HG02623 (cell line): ENCODE results near the gene DLX1.
"Not testable (repeated sequence)": the region's sequence is repeated elsewhere in the genome, so short reads cannot be mapped to it uniquely, and the experiment has no call there.

ENCODE experiments used
- ATAC-seq: cut with Tn5 transposase; IDR thresholded peaks from one replicate; pipeline ENCODE4 v1.9.1; 2021; ENCODE audit warnings: moderate library complexity; ENCODE audit not compliant: unreplicated experiment

Gene DLX1

DNA sequence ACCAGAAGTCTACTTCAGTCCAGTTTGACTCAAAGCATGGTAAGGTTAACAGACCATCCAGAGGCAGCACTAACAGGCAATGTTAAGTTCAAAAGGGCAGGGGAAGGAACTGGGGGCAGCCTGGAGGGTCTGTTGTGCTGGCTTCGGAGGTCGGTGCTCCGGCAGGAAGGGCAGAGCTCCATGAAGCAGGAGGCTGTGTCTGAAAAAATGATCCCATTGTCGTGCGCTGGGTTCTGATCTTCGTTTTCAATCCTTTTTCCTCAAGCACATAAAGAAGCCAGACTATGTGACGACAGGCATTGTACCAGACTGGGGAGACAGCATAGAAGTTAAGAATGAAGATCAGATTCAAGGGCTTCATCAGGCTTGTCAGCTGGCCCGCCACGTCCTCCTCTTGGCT, 21.9 kb upstream of the DLX1 start:
- no peak for ATAC-seq

DNA sequence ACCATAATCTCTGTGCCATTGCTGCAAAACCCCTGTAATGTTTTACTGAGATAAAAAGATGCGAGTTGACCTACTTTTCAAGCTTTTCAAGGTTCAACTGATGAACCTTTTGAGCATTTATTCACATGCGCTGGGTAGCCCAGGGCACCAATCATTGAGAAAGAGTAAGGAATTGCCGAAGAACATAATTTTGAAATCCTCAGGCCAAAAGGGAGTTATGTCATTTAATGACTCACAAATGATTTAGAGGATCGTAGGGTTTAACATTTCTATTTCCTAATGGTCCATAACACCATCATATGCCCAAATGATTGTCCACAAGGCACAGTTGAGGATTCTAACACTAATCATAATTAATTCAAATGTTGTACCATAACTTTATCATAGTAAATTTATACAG, 20.2 kb upstream of the DLX1 start:
- ATAC-seq: no peak

DNA sequence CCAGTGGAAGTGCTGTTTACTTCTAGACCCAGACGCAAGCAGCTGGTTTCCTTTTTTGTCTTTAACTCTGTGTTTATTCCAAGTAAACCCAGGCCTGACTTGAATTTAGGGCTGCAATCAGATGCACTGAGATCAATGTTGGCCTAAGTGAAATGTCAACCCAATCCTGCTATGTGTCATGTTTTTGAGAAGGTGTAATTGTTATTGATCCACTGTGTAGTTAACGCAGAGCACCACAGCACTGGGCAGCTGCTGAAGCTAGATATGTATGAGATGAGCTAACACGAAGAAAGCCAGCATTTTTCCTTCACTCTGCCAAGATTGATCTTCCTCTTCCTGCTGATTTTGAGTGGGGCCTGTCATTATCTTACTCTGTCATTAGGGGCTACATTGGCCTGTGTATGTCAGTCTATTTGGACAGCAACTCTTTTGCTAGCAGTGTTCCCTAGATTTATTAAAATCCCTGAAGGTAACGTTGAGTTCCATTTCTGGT, 18.9 kb upstream of the DLX1 start:
- no peak for ATAC-seq

DNA sequence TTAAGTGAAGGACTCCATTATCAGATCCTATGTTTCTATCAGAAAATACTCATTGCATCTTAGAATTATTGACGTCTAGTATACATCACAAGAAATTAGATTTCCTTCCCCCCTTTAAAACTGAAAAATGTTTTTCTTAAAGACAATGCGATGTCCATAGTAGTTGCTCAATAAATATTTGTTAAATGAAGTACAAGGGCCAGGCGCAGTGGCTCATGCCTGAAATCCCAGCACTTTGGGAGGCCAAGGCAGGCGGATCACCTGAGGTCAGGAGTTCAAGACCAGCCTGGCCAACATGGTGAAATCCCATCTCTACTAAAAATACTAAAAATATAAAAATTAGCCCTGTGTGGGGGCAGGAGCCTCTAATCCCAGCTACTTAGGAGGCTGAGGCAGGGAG, 17.4 kb upstream of the DLX1 start:
- ATAC-seq: not testable (repeated sequence)

DNA sequence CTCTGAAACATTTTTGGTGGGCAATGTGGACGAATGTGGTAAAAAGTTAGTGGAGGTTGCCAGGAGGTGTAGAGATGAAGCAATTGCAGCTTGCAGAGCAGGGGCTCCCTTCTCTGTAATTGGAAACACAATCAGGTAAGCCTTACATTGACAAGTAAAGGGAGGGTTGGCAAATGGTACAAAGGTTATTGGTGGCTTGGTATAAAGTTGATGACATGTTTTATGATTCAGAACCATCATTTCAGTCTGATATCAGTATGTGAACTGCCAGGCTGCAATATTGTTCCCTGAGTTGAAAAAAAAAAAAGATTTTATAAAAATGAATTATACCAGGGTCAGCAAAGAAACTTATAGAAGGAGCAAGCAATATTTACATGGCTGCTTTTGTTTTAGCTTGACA, 14.4 kb upstream of the DLX1 start:
- no peak for ATAC-seq

DNA sequence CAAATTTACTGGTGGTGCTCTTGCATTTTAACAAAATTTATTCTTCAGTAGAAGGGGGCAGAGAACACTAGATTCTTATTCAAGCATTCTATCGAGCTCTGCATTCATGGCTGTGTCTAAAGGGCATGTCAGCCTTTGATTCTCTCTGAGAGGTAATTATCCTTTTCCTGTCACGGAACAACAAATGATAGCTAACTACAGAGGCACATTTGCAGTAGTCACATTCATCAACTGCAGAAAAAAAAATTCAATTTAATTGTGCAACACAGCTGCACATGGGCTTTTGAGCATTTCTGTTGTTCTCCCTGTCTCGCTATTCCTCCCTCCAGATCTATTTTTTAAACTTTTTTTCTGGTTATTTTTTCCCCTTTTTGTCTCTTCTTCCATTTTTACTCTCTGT, 13.0 kb upstream of the DLX1 start:
- ATAC-seq: no peak

DNA sequence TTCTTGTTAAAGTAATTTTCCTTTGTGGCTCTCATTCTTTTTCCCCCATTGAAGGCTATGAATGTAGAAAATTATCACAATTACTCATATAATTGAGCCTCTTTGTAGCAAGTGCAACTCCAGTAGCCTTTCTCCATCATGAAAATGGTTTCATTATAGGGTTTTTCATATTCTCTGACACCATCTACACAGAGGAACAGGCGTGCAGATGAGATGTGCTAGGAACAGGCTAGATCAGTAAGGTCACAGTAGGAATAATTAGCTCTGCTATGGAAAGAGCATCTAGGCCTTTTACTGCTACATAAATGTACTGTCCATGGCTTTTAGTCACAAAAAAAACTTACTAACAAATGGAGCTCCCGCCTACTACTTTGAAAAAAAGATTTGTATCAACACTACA, 12.6 kb upstream of the DLX1 start:
- no peak for ATAC-seq

DNA sequence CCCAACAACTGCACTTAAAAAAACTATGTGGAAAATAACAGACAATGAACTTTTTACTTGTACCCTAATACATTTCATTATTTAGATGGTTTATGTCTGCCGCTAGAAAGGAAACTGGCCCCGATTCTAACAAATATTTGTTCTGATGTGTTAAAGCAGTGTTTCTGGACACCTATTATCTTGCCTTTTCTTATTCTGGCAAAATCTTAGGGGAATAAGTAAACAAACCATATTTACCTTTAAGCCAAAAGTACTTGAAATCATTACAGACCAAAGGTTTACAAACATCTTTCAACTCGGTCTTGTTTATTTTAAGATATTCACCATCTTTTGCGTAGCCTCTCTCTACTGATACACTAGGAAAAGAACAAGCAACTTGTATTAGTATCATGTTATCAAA, 11.8 kb upstream of the DLX1 start:
- no peak for ATAC-seq

DNA sequence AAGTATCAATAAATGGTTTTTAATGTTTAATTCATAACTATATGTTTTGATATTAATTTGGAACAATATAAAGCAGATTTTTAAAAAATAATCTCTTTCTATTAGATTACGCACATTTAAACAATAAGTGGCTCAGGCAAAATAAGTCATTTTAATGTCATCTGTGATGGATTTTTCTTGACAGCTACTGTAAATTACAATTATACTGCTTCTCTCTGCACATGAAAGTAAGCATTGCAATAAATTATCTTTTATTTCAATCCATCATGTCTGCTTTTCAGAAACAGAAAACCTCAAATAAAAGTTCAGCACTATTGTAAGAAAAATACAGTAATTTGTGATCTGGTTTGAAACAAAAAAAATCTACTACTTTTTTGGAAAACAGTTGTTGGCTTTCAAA, 11.1 kb upstream of the DLX1 start:
- ATAC-seq: no peak

DNA sequence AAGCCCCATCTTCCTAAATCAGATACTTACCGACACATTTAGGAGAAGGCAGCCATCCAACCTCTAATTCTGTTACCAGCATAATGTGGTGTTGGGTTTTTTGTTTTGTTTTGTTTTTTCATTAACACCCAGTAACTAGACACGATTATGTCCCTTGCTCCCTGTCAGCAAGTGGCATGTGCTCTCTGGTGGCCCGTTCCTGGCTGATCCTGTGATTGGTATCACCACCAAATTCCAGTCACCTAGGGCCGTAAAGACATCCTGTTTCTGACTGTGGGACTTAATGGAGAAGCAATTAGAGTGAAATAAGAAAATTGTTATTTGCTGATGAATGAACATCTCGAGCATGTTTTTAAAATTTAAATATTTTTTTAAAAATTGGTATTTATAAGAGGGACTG, 5.9 kb upstream of the DLX1 start:
- ATAC-seq: no peak

DNA sequence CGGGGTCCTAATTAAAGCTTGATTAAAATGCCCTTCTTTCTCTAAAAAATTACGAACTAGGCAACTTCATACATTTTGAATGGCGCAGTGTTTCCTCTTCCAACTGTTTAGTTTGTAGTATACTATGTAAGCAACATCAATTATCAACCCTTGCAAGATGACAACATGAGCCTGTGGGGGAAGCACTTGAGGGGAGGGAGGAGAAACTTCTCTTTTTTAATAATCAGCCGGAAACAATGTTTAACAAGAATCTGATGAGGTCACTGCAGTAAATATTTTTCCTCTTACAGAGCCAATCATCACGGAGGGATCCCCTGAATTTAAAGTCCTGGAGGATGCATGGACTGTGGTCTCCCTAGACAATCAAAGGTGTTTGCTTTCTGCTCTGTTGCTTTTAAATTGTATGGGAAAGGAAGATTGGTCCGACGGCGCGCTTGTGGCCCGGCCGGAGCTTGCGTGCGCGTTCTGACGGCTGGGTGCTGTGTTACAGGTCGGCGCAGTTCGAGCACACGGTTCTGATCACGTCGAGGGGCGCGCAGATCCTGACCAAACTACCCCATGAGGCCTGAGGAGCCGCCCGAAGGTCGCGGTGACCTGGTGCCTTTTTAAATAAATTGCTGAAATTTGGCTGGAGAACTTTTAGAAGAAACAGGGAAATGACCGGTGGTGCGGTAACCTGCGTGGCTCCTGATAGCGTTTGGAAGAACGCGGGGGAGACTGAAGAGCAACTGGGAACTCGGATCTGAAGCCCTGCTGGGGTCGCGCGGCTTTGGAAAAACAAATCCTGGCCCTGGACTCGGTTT, 5.3 kb upstream of the DLX1 start:
- no peak for ATAC-seq

DNA sequence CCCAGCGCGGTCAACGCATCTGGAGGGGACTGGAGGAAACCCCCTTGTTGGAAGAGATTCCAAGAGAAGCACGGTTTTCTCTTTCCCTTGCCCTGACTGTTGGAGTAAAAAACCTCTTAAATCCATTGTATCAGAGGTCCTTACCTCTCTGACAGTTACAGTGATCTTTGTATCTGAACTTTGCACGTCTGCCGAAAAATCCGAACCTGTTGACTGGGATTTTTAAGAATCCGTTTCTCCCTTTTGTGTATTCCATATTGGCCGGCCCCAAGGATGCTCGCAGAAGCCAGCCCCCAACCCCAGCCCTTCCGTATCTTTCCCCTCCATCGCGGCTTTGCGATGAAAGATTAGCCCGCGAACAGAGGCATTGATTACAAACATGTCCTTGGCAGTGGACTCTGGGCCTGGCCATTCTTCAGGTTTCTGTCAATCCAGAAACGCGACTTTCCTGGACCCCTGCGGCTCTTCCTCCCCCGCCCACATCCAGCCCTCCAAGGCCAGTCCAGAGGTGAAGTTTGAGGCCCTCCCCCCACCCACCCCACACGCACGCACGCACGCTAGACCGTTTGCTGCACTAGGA, 4.6 kb upstream of the DLX1 start:
- ATAC-seq: no peak

DNA sequence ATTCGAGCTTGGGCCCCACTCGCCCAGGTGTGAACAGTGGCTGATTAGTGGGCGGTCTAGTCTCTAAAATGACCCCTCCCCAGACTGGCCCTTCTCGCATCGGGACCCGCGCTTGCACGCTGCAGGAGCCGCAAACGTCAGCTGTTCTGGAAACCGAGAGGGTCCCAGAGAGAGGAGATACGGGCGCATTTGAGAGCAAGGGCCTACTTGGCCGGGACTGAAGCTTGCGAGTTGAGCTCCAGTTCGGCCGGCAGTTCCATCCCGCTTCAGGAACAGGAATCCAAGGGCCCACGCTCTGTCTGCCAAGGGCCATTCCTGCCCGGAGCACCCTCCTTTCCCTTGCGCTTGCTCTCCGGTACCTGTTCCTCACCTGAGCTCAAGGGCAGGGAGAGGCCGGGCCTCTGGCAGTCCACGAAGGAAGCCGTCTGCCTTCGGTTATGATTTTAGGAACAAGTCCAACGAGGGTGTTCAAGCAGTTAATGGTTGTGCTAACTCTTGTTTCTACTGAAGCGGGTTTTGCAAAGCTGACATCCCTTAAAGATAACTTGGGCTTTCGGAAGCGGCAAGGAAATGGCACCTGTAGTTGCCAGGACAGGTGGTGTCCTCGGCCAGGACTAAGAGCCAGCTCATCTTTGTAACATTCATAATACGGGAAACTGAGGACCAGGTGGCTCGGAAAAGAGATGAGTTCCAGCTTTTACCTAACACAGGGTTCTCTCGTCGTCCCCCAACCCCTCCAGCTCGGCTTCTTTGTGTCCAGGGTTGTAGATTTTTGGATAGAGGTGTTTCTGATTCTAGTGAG, 3.9 kb upstream of the DLX1 start:
- no peak for ATAC-seq

DNA sequence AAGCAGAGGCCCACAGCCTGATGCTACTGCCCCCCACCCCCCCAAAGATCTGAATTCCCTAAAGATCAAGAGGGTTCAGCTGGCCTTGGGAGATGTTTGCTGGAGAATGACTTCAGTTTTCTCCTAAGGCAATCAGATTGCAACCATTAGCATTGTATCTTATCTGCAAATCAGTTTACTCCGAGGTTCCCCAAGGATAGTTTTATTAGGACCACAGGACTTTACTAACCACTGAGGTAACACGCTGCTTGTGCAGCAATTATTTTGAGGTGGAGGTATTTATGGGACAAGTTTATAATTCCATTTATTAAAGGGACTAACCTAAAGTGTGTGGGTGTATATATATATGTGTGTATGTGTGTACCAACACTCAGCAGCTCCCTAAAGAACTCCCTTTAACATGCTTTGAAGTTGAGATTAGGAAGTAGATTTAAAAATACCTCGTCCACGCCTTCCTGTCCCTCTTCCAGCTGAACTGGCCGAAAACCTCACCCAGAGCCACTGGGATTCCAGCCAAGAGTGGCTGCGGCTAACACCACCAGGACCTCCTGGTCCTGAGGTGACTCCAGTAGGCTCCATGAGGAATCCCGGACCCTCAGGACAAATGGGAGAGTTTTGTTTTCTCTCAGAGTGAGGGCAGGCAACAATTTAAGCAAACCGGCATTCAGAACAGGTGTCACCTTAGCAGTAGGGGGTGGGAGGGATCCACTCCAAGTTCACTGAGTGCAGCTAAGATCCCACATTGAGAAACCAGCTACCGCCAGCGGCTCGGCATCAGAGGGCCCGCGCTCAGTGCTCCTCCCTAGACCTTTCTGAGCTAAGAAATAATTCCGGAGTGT, 3.0 kb upstream of the DLX1 start:
- no peak for ATAC-seq

DNA sequence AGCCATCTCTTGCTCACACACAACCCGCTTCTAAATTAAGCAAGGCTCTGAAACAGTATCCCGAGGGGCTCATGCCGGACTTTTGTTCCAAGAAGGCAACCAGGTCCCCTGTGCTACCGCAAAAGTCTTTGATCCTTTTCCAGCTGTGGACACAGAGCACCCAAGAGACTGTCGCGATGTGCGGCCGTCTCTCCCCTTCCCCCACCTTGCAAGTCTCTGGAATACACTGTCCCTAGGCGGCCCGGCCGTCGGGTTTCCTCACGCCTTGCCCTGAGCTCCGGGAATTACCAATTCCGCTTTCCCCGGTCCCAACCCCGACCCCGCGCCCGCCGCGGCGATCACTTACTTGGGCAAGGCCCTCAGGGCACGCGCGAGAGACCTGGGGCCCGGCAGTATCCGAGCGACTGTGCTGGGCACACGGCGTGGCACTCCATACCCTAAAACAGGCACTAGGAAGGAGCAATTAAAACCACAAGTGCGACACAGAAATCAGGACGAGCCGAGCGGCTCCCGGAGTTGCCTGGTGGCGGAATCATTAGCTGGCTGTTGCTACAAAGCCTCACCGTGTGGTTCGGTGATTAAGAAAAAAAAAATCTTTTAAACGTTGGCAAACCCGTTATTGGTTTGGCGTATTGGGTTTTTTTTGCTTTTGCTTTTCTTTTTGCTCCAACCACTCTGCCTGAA, 2.2 kb upstream of the DLX1 start:
- ATAC-seq: no peak

DNA sequence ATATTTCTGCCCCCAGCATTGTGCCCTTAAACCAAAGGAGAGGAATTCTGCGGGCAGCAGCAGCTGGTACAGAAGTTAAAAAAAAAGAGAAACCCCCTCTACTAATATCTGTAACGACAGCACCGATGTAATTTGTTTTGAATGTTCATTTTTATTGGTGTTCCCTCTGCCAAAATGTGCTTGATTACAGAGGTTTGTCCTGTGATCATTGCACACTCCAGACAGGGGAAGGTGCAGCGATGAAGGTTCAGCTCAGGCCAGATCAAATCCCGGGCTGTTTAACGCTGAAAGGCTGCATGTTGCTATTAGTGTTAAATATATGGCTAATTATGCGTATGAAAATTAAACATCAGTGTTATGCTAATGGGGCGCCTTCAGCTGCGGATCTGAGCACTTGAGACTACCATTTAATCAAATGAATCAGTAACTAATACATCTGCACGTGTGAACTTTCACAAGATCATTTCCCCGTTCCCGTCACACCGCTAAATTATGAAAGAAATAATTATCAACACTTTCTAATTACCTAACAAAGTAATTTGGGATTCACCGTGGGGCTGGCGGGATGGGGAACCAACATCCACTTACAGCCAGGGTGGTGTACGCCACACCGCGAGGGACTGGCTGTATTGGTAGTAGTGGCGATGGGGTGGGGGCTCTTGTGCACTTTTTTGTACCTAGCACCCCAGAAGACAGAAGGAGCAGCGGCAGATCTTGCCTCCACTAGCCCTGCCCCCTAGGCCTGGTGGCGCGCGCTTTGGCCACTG, 1.5 kb upstream of the DLX1 start:
- ATAC-seq: no peak

DNA sequence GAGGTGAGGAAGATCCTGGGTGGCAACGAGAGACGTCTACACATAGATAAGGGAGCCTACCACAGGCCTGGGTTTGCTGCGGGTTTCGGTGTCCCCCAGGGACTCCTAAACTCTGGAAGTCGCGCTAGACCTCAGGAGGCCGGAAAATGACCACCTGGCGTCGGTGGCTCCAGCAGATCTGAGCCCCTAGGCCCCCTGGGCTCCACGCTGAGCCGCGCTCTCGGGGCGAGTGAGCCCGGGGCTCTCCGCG, 987 bp upstream of the DLX1 start:
- no peak for ATAC-seq

DNA sequence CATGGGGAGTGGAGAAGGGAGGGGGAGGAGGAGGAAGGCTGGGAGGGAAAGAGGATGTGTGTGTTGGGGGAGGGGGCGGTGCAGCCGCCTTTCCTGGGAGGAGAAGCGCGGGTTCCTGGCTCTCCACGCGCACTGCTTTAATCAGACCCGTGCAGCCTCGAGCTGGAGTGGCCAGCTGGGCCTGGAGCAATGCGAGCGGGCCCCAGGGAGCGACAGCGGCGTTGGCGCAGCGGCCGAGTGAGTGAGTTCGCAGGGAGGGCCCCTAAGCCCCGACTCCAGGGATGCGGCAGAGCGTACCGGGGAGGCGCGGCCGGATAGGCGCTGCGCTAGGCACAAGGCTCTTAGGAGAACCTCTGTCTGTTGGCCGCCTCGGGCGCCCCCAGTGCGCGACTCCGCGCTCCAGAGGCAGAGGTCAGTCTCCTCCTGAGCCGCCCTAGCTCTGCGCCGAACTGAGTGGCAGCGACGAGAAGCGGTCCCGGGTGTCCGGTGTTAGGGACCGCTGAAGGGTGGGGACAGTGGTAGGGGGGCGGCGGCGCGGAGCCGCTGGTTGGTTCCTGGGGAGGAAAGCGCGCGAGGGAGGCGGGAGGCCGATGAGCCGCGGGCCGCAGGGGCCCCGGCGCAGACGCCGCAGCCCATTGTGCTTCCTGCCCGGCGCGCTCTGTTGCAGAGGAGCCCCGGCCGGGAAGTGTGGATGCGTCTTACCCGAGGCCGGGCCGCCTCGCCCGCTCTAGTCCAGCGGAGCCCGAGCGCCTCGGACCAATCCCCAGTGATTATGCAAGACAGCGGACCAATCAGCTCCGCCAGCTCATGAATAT, 455 bp upstream of the DLX1 start:
- peak; percentile 86 for ATAC-seq
